CD4-positive, alpha-beta T cell treated with Interferon alpha-2 for 1 hour (primary cell): ENCODE data around the gene CLEC9A.
A peak's percentile ranks its signal among the peaks of the same experiment; 100 is the strongest.

Experiments
- DNase-seq, 2 donors: peaks; one replicate each; pipeline ENCODE4 v3.0.0-alpha.2; 2020 to 2022

Gene CLEC9A

DNA sequence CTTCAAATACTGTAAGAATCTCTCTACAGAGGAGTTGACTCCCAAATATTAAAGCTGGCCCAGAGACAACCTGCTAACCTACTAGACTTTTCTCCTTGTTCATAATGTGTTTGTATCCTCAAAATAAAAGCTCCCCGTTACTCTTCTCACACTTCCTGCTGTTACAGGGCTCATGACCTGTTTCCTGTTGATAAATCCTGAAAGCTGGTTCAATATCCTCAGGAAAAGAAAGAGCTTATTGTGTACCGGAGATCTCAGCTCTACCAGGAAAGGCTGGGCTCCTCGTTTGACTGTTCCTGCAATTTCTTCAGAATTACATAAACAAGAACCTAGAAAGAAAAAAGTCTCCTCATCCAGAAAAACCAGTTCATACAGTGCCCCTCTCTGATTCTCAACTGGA lies 37.5 kb downstream of the CLEC9A start:
- DNase-seq: no peak

DNA sequence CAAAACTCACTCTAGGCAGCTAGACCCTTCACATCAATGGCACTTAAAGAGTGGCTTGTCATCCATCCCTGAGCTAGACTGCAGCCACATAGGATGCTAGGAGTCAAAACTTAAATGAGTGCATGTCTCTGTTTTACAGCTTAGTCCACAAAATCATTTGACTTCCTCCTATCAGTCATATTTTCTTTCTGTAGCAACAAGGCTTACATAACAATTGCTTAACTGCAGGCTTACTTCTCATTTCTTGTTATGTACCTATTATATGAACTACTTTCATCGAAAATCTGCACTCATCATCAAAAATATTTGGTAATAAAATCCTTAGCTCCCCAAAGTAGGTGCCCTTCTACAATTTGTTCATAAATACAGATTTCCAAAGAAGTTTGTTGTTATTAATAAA lies 38.2 kb downstream of the CLEC9A start:
- peak in 1 of 2 donors; percentile 10 for DNase-seq

DNA sequence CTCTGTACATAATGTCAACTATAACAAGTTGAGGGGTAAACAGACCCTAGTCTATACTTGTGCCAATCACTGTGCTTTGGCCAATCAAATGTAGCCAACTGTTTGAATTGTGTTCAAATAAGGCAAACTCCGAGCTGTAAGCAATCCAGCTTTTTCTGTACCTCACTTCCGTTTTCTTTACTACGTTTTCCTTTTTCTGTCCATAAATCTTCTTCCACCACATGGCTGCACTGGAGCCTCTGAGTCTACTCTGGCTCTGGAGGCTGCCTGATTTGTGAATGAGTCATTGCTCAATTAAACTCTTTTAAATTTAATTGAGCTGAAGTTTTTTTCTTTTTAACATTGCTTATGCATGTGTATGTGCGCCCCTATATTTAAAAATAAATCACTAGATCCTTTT lies 38.6 kb downstream of the CLEC9A start:
- peak in 1 of 2 donors; percentile 12 for DNase-seq

GRCh38 chr12:10069976-10070375 lies 39.5 kb downstream of the CLEC9A start:
- peak in 1 of 2 donors; percentile 11 for DNase-seq

DNA sequence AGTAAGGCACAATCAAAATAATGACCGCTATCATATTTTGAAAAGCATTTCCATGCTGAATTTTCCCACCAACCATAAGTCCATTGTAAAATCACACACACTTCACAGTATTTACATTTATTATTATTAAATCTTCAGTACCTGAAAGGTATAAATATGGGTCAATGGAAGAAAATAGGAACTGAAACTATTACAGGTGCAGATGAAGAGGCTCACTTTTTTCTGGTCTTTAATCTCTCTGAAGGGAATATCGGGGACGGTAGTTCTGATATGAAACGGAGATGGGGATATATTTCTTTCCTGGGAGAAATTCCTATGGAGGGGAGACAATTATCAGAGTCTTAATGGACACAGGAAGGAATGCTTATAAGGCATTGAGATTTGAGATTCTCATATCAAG lies 39.9 kb downstream of the CLEC9A start:
- no peak for DNase-seq

DNA sequence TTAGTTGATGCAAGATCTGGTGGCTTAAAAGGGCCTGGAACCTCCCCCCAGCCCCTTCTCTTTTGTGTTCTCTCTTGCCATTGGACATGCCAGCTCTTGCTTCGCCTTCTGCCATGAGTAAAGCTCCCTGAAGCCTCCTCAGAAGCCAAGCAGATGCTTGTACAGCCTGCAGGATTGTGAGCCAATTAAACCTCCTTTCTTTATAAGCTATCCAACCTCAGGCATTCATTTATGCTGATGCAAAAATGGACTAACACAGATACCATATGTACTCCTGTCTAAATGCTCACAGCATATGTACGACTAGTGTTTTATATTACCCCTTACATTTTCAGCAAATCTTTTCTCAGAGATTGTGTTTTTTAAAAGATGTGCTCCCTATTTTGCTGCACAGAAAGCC lies 41.6 kb downstream of the CLEC9A start:
- no peak for DNase-seq

GRCh38 chr12:10073261-10073660 lies 42.8 kb downstream of the CLEC9A start:
- no peak for DNase-seq

GRCh38 chr12:10075451-10075850 lies 45.0 kb downstream of the CLEC9A start:
- no peak for DNase-seq

- DNase-seq: no peak
Measured at GRCh38 chr12:10082117-10082874, 51.8 kb downstream of the CLEC9A start.

DNA sequence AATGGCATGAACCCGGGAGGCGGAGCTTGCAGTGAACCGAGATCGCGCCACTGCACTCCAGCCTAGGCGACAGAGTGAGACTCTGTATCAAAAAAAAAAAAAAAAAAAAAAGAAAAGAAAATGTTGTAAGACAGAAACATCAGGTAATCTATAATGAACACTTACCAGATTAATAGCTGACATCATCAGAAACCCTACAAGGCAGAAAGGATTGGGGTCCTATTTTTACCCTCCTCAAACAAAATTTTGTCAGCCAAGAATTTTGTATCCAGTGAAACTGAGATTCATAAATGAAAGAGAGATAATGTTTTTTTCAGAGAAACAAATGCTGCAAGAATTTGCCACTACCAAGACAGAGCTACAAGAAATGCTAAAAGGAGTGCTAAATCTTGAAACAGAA lies 54.3 kb downstream of the CLEC9A start:
- no peak for DNase-seq

DNA sequence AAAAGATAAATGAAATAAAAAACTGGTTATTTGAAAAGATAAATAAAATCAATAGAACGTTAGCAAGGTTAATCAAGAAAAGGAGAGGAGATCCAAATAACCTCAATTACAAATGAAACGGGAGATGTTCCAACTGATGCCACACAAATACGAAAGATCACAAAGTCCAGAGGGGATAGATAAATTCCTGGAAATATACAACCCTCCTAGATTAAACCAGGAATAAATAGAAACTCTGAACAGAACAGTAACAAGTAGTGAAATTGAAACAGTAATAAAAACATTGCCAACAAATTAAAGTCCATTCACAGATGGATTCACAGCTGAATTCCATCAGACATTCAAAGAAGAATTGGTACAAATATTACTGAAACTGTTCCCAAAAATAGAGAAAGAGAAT lies 55.9 kb downstream of the CLEC9A start:
- no peak for DNase-seq

GRCh38 chr12:10088031-10088430 lies 57.5 kb downstream of the CLEC9A start:
- no peak for DNase-seq

- no peak for DNase-seq
Measured at GRCh38 chr12:10088955-10089900, 58.7 kb downstream of the CLEC9A start.

- DNase-seq: no peak
Measured at GRCh38 chr12:10094646-10095395, 64.3 kb downstream of the CLEC9A start.

- no peak for DNase-seq
Measured at GRCh38 chr12:10095971-10096370, 65.5 kb downstream of the CLEC9A start.

- no peak for DNase-seq
Measured at GRCh38 chr12:10097521-10097920, 67.0 kb downstream of the CLEC9A start.

DNA sequence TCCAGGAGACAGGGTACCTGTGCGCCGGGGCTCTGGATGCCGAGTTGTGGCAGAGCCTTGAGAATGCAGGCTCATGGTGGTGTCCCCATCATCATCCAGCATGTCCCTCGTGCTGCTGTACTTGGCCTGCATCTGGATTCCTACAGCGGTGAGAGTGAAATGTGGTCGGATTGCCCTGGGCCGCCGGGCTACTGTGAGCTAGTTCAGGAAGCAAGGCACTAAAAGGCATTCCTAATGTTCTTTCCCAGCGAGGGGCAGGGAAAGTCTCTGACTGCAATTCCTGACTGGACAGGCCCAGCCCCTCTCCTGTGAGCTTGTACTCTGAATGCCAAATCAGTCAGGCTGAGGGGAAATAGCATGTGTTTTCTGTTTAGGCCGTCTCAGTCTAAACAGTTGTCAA lies 68.3 kb downstream of the CLEC9A start, which contains the start of gene CLEC1A:
Gene CLEC1A (minus strand): TSS at position 195 of the 400 bp plus-strand sequence. CDS start 63 bp downstream, at position 132.
- DNase-seq: no peak

- no peak for DNase-seq
Measured at GRCh38 chr12:10101042-10101579, 70.6 kb downstream of the CLEC9A start.

DNA sequence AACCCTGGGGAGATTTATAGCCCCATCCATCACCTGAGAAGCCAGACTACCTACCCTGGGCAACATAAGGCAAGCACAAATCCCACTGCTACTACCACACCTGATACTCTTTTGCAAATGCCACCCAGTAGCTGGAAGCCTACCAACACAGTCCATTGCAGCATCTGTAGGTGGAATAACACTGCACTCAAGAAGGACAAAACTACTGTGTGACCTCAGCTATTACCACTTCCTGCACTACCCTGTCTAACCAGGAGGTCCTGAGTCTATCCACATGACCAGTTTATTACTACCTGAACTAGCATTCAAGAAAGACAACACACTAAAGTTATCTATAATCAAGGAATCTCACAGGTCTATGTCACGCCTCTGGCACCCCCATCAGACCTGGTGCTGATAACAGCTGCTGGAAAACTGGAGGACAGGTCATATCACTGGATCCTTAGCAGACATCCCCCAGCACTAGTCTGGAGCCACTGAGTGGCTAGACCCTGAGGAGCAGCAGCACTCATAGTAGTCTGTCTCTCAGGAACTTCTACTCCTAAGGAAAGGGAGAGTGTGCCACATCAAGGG lies 71.3 kb downstream of the CLEC9A start:
- no peak for DNase-seq

DNA sequence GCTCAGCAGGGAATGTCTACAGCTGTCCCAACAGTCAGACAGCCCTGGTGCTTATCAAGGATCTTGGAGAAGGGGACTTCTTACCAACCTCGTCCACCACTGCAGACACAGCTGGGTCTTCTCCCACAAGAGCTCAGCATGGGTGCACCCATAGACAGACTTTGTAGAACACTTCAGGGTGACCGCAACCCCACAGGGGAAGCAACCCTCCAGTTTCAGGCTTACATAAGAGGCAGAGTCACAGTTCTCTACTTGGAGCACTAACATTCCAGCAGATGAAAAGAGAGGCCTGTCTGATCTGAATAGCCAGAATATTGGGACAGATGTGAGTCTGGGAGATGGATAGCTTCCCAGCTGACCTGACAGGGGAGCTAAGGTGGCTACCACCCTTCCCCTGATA lies 71.8 kb downstream of the CLEC9A start:
- DNase-seq: no peak

DNA sequence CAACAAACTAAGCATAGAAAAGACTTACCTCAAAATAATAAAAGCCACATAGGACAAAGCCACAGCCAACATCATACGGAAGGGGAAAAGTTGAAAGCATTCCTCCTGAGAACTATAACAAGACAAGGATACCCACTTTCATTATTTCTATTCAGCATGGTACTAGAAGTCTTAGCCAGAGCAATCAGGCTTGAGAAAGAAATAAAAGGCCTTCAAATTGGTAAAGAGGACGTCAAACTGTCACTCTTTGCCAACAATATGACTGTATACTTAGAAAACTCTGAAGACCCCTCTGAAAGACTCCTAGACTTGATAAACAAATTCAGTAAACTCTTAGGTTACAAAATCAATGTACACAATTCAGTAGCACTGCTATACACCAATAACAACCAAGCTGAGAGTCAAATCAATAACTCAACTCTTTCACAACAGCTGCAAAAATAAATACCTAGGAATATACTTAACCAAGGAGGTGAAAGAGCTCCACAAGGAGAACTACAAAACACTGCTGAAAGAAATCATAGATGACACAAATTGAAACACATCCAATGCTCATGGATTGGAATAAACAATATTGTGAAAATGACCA lies 79.9 kb downstream of the CLEC9A start:
- DNase-seq: no peak

- DNase-seq: no peak
Measured at GRCh38 chr12:10111451-10111850, 81.0 kb downstream of the CLEC9A start.
